H1 (cell line): ENCODE results near the gene AMPH. TPM values are rescaled to one million over a fixed set of nuclear protein-coding genes. Genes with fewer than 3 reads are reported as not detected.

Experiments used
- CTCF ChIA-PET: fragments of 300-600 bp; sonication (Branson Sonifier 250); formaldehyde crosslinking; loops from one replicate; lab custom pipeline; 2021; ENCODE audit not compliant: partially characterized antibody; lab: Charles Lee
- POLR2A ChIA-PET: fragments of 300-600 bp; sonication (Branson Sonifier 250); formaldehyde crosslinking; loops from one replicate; lab custom pipeline; 2021; ENCODE audit warnings: inconsistent platforms; ENCODE audit not compliant: partially characterized antibody; lab: Charles Lee
- DNase-seq, 2 experiments: peaks; one replicate each; pipeline versions ENCODE4 v3.0.0 to v3.0.0-alpha.2; 2010 to 2022; ENCODE audit warnings: low spot score in 2 of 2, low read depth in 1 of 2, mixed read lengths in 1 of 2
- FAIRE-seq: peaks from 2 replicates; lab custom pipeline; 2011; peaks lifted over from hg19 to GRCh38; lab: Jason Lieb, UNC
- H2AFZ ChIP-seq: 2 replicates; pipeline ENCODE4 v1.8.1; 2012; ENCODE audit warnings: low read length, inconsistent platforms
- H2AK5ac ChIP-seq: 2 replicates; pipeline ENCODE4 v1.6.1; 2013; ENCODE audit warnings: low read depth, low read length
- H2BK120ac ChIP-seq: replicated peaks from 2 replicates; pipeline ENCODE3; 2013; ENCODE audit warnings: low read depth, low read length, inconsistent platforms
- H2BK12ac ChIP-seq: 2 replicates; pipeline ENCODE4 v1.6.1; 2013; ENCODE audit warnings: low read depth, low read length
- H2BK15ac ChIP-seq: 2 replicates; pipeline ENCODE4 v1.6.1; 2013; ENCODE audit warnings: low read length
- H2BK20ac ChIP-seq: 2 replicates; pipeline ENCODE4 v1.6.1; 2013; ENCODE audit warnings: low read length
- H2BK5ac ChIP-seq: 2 replicates; pipeline ENCODE4 v1.6.1; 2013; ENCODE audit warnings: low read depth, low read length
- H3K14ac ChIP-seq: 2 replicates; pipeline ENCODE4 v1.6.1; 2013; ENCODE audit warnings: inconsistent platforms; ENCODE audit not compliant: insufficient read length
- H3K18ac ChIP-seq: 2 replicates; pipeline ENCODE4 v1.6.1; 2013; ENCODE audit warnings: low read length; ENCODE audit errors: extremely low read depth
- H3K23ac ChIP-seq: 2 replicates; pipeline ENCODE4 v1.6.1; 2013; ENCODE audit warnings: inconsistent platforms; ENCODE audit not compliant: insufficient read length
- H3K23me2 ChIP-seq: 2 replicates; pipeline ENCODE4 v1.6.1; 2013; ENCODE audit warnings: low read depth, low read length
- H3K27ac ChIP-seq: 2 replicates; pipeline ENCODE4 v1.6.1; 2011; ENCODE audit warnings: low read depth, low read length, inconsistent platforms
- H3K27me3 ChIP-seq, 4 experiments: replicated peaks in 1 of 4; 1 replicate in 1 of 4; 2 replicates in 3 of 4; pipeline versions ENCODE4 v1.6.1 to v1.8.1; 2011 to 2013; ENCODE audit warnings: low read length in 3 of 4, mild to moderate bottlenecking in 3 of 4, inconsistent platforms in 2 of 4, mixed read lengths in 2 of 4, moderate library complexity in 1 of 4; ENCODE audit not compliant: control insufficient read depth in 3 of 4, insufficient read depth in 3 of 4; ENCODE audit errors: extremely low read depth in 1 of 4
- H3K36me3 ChIP-seq, 4 experiments: 2 replicates each; pipeline versions ENCODE4 v1.6.1 to v1.8.1; 2011 to 2013; ENCODE audit warnings: mild to moderate bottlenecking in 4 of 4, low read length in 3 of 4, moderate library complexity in 2 of 4, control low read depth in 1 of 4, inconsistent platforms in 1 of 4; ENCODE audit not compliant: insufficient read depth in 4 of 4, control insufficient read depth in 2 of 4
- H3K4ac ChIP-seq: replicated peaks from 2 replicates; pipeline ENCODE3; 2013; ENCODE audit warnings: low read length, low read depth, mixed read lengths, inconsistent platforms; ENCODE audit not compliant: insufficient read length
- H3K4me1 ChIP-seq, 4 experiments: replicated peaks in 1 of 4; 1 replicate in 1 of 4; 2 replicates in 3 of 4; pipeline versions ENCODE4 v1.6.1 to v1.8.1; 2011 to 2013; ENCODE audit warnings: low read length in 3 of 4, inconsistent platforms in 2 of 4, mixed read lengths in 1 of 4; ENCODE audit not compliant: insufficient read depth in 4 of 4, control insufficient read depth in 3 of 4
- H3K4me2 ChIP-seq, 2 experiments: 2 replicates each; pipeline versions ENCODE4 v1.6.1 to v1.8.1; 2011 to 2013; ENCODE audit warnings: low read depth in 2 of 2, low read length in 2 of 2, control low read depth in 1 of 2, inconsistent platforms in 1 of 2, mild to moderate bottlenecking in 1 of 2; ENCODE audit not compliant: insufficient read depth in 1 of 2
- H3K4me3 ChIP-seq, 4 experiments: fragments of 200-600, 300-600 bp in 1 of 4; sonication (generic), shearing (Covaris generic), sonication (Bioruptor Twin) in 1 of 4; 2 replicates each; pipeline versions ENCODE4 v1.5.1 to v1.8.1; 2011 to 2016; ENCODE audit warnings: low read length in 4 of 4, low read depth in 3 of 4, control low read depth in 2 of 4, inconsistent platforms in 2 of 4, mild to moderate bottlenecking in 2 of 4, mixed read lengths in 1 of 4, moderate library complexity in 1 of 4; ENCODE audit not compliant: insufficient read depth in 2 of 4; ENCODE audit errors: extremely low read depth in 1 of 4
- H3K56ac ChIP-seq: replicated peaks from 2 replicates; pipeline ENCODE3; 2013; ENCODE audit warnings: low read depth, mild to moderate bottlenecking, mixed read lengths, low read length, inconsistent platforms; ENCODE audit not compliant: insufficient read length
- H3K79me1 ChIP-seq: 2 replicates; pipeline ENCODE4 v1.6.1; 2013; ENCODE audit warnings: low read depth, low read length, control low read depth
- H3K79me2 ChIP-seq, 2 experiments: 2 replicates each; pipeline versions ENCODE4 v1.6.1 to v1.8.1; 2012 to 2013; ENCODE audit warnings: low read length in 2 of 2, mild to moderate bottlenecking in 2 of 2, inconsistent platforms in 1 of 2; ENCODE audit not compliant: insufficient read depth in 2 of 2, control insufficient read depth in 1 of 2
- H3K9ac ChIP-seq, 4 experiments: replicated peaks in 1 of 4; 1 replicate in 1 of 4; 2 replicates in 3 of 4; pipeline versions ENCODE4 v1.6.1 to v1.8.1; 2011 to 2013; ENCODE audit warnings: low read depth in 3 of 4, low read length in 3 of 4, control low read depth in 2 of 4, mild to moderate bottlenecking in 2 of 4, moderate library complexity in 2 of 4, inconsistent platforms in 1 of 4; ENCODE audit errors: extremely low read depth in 1 of 4
- H3K9me3 ChIP-seq, 2 experiments: 2 replicates each; pipeline versions ENCODE4 v1.6.1 to v1.8.1; 2012 to 2013; ENCODE audit warnings: mild to moderate bottlenecking in 2 of 2, moderate library complexity in 2 of 2, control low read depth in 1 of 2, inconsistent platforms in 1 of 2, low read depth in 1 of 2, low read length in 1 of 2, mixed read lengths in 1 of 2; ENCODE audit not compliant: insufficient read depth in 2 of 2
- H4K20me1 ChIP-seq, 2 experiments: replicated peaks in 1 of 2; 2 replicates each; pipeline versions ENCODE3 to v1.8.1; 2011 to 2013; ENCODE audit warnings: inconsistent platforms in 2 of 2, low read length in 2 of 2, mild to moderate bottlenecking in 1 of 2; ENCODE audit not compliant: insufficient read depth in 2 of 2, control insufficient read depth in 1 of 2
- H4K5ac ChIP-seq: 2 replicates; pipeline ENCODE4 v1.6.1; 2013; ENCODE audit warnings: low read length, low read depth, mixed read lengths, inconsistent platforms; ENCODE audit not compliant: insufficient read length
- H4K8ac ChIP-seq: 2 replicates; pipeline ENCODE4 v1.8.0; 2013; ENCODE audit warnings: mild to moderate bottlenecking, moderate library complexity, low read length, inconsistent platforms; ENCODE audit not compliant: insufficient read depth; ENCODE audit errors: extremely low read depth
- H4K91ac ChIP-seq: replicated peaks from 2 replicates; pipeline ENCODE3; 2013; ENCODE audit warnings: low read length, mixed read lengths, inconsistent platforms; ENCODE audit not compliant: insufficient read length
- BCL11A ChIP-seq, 2 experiments: IDR thresholded peaks; one replicate each; pipeline ENCODE4 v1.6.1; 2011; ENCODE audit warnings: low read depth in 2 of 2, low read length in 2 of 2, mild to moderate bottlenecking in 2 of 2
- EP300 ChIP-seq, 2 experiments: IDR thresholded peaks; 1 replicate in 1 of 2; 2 replicates in 1 of 2; pipeline ENCODE4 v1.6.1; 2011 to 2012; ENCODE audit warnings: low read depth in 2 of 2, low read length in 2 of 2, mild to moderate bottlenecking in 2 of 2, borderline replicate concordance in 1 of 2, inconsistent platforms in 1 of 2, moderate library complexity in 1 of 2
- HDAC6 ChIP-seq: IDR thresholded peaks from one replicate; pipeline ENCODE4 v1.7.1; 2012; ENCODE audit warnings: low read depth, mild to moderate bottlenecking, inconsistent platforms, low read length, moderate library complexity
- POLR2AphosphoS5 ChIP-seq: IDR thresholded peaks from 2 replicates; pipeline ENCODE4 v1.6.1; 2011; ENCODE audit warnings: low read depth, low read length
- SAP30 ChIP-seq: fragments of 300-600 bp; sonication (generic); IDR thresholded peaks from 2 replicates; pipeline ENCODE4 v1.7.1; 2012; ENCODE audit warnings: low read length, moderate library complexity, mild to moderate bottlenecking, inconsistent platforms; ENCODE audit not compliant: insufficient read depth, insufficient replicate concordance
- WGBS, 2 experiments: shearing (Covaris generic) in 1 of 2; methylation state at CpG; one replicate each; pipeline versions ENCODE4 v1.1.6 to v1.1.7; 2013 to 2015; ENCODE audit warnings: low lambda C conversion rate in 2 of 2, mixed read lengths in 2 of 2, inconsistent platforms in 1 of 2, low coverage in 1 of 2, missing lambda C conversion rate in 1 of 2; ENCODE audit not compliant: insufficient replicate concordance in 2 of 2, insufficient coverage in 1 of 2, insufficient read length in 1 of 2; ENCODE audit errors: extremely low coverage in 1 of 2, missing lambda C conversion rate in 1 of 2; 5-methylcytosine and 5-hydroxymethylcytosine counted together
- polyA plus RNA-seq, 7 experiments: library from polyadenylated mRNA; depleted of rRNA in 3 of 7; stranded (reverse) in 5 of 7; unstranded in 2 of 7; fragments of >200 nt in 5 of 7; fragments of 200-250 nt in 2 of 7; gene quantifications; 1 replicate in 5 of 7; 2 replicates in 1 of 7; 4 replicates in 1 of 7; pipeline versions ENCODE4 v1.2.1 to v1.2.3, GENCODE V29; 2011 to 2013; ENCODE audit warnings: missing spikeins in 2 of 7, mixed read lengths in 2 of 7
- total RNA-seq: library from RNA; stranded (reverse); fragmentation: NEBNext Ultra II Directional; extraction: Animal tissue kit (Norgen Biotek cat#: 25700); gene quantifications from 2 replicates; pipeline ENCODE4 v1.2.1, GENCODE V29; 2021

The AMPH gene
- total and polyA plus RNA-seq, 2 of the 8 experiments (the other 6 are each of a cell fraction or from before 2014, with no cell fraction given): 7.3 to 12.2 TPM

DNA sequence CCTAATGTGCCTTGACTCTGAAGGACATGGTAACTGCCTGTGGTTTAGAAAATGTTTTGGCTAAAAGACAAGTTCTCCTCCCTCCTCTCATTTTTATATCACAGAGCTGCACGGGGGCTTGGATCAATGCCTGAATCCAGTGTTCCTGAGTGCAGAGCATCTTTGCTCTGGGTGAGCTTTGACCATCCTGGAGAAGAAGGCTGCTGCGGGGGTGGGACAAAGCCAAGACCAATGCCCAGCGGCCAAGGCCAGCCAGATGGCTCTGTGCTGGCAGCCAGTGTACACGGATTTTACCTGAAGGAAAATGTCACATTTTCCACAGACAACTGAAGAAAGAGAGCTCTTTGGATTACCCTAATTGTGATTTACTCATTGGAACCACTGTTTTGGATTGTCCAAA, 255.7 kb downstream of the AMPH start:
- H2BK120ac ChIP-seq: no peak overlapping the region
- no peak overlapping the region for H3K56ac ChIP-seq
- H4K20me1 ChIP-seq: no peaks in the 10 kb centered on the region
- no peaks in the 10 kb centered on the region for H3K36me3 ChIP-seq
- H3K9me3 ChIP-seq: no peaks in the 10 kb centered on the region
- no peak overlapping the region for H2BK15ac ChIP-seq
- H3K4me3 ChIP-seq: no peak overlapping the region
- WGBS, 2 experiments: 80% methylated on average over 4 of the region's 4 CpGs; no CpG with 5 or more reads in 1 of the 2 experiments
- no peak overlapping the region for H4K91ac ChIP-seq
- H2BK12ac ChIP-seq: no peak overlapping the region
- H2BK20ac ChIP-seq: no peak overlapping the region
- no peak overlapping the region for H3K9ac ChIP-seq
- no peak overlapping the region for H4K8ac ChIP-seq
- no peaks in the 10 kb centered on the region for H3K79me2 ChIP-seq
- H3K18ac ChIP-seq: no peak overlapping the region
- no peak overlapping the region for H3K14ac ChIP-seq
- H3K79me1 ChIP-seq: no peaks in the 10 kb centered on the region
- no peak overlapping the region for H3K23ac ChIP-seq
- H3K4me1 ChIP-seq: no peaks in the 10 kb centered on the region
- ChIA-PET CTCF (interaction anchor here (0.6 to 6.0 kb wide), 14 partner anchors 11 to 1654 kb away, joined by 3 to 46 read pairs (median 6); no protein-coding TSS in a partner anchor), POLR2A (no interaction called here)
- no peak overlapping the region for H2AFZ ChIP-seq
- no peaks in the 10 kb centered on the region for H3K23me2 ChIP-seq
- no peak for TF ChIP-seq SAP30
- no peak for TF ChIP-seq EP300 (IDR thresholded peaks at IDR 0.05; ENCODE audit: borderline replicate concordance in 1 of 2, low read depth in 2 of 2, low read length in 2 of 2)
- no peak for TF ChIP-seq BCL11A (IDR thresholded peaks at IDR 0.05; ENCODE audit: low read depth in 2 of 2, low read length in 2 of 2)
- TF ChIP-seq POLR2AphosphoS5: no peak
- no peak for TF ChIP-seq HDAC6
- TF ChIP-seq, all 59 proteins: peak for 0
- Histone ChIP-seq H3K27me3 (no peaks in the 10 kb centered on the region), H2AK5ac (no peak overlapping the region), H4K5ac (no peak overlapping the region), H3K4me2 (no peak overlapping the region), H2BK5ac (no peak overlapping the region), H3K27ac (no peak overlapping the region), H3K4ac (no peak overlapping the region)
- DNase-seq (no peak), FAIRE-seq (no peak)
